Endothelial cell of umbilical vein (primary cell): Measurements from ENCODE around the gene CNTN1. TPM values are rescaled to one million over a fixed set of nuclear protein-coding genes. Genes with fewer than 3 reads are reported as not detected.

Experiments
- BruUV-seq: library from RNA; stranded (reverse); fragments of 400-500 nt; replicated peaks from 2 replicates; lab custom pipeline; 2021; lab: Mats Ljungman, UMichigan
- CTCF ChIA-PET: fragments of 300-600, 350-600 bp; sonication (Branson Sonifier 250); formaldehyde crosslinking; loops from one replicate; lab custom pipeline; 2021; ENCODE audit warnings: antibody characterized with exemption, inconsistent platforms; lab: Charles Lee
- POLR2A ChIA-PET: fragments of 300-600, 350-600 bp; sonication (Branson Sonifier 250); formaldehyde crosslinking; loops from one replicate; lab custom pipeline; 2021; ENCODE audit warnings: antibody characterized with exemption, inconsistent platforms; lab: Charles Lee
- DNase-seq: peaks from one replicate; pipeline ENCODE4 v3.0.0-alpha.2; 2011; ENCODE audit warnings: low read depth, low spot score
- FAIRE-seq: peaks from 2 replicates; lab custom pipeline; 2011; peaks lifted over from hg19 to GRCh38; lab: Jason Lieb, UNC
- H2AFZ ChIP-seq: 2 replicates; pipeline ENCODE4 v1.6.0; 2012; ENCODE audit warnings: low read depth, low read length, control low read depth, inconsistent platforms
- H3K27ac ChIP-seq: 2 replicates; pipeline ENCODE4 v1.5.1; 2011; ENCODE audit warnings: low read depth, mild to moderate bottlenecking, control low read depth, low read length, moderate library complexity; ENCODE audit not compliant: insufficient read depth
- H3K27me3 ChIP-seq, 2 experiments: 2 replicates each; pipeline versions ENCODE4 v1.6.0 to v1.6.1; 2011; ENCODE audit warnings: low read length in 2 of 2, mixed read lengths in 1 of 2; ENCODE audit not compliant: control insufficient read depth in 2 of 2, insufficient read depth in 2 of 2
- H3K36me3 ChIP-seq, 2 experiments: 2 replicates in 1 of 2; 3 replicates in 1 of 2; pipeline ENCODE4 v1.5.1; 2011; ENCODE audit warnings: low read length in 2 of 2, mild to moderate bottlenecking in 1 of 2, moderate library complexity in 1 of 2; ENCODE audit not compliant: control insufficient read depth in 2 of 2, insufficient read depth in 2 of 2; ENCODE audit errors: extremely low read depth in 1 of 2
- H3K4me1 ChIP-seq: 3 replicates; pipeline ENCODE4 v1.5.1; 2011; ENCODE audit warnings: mild to moderate bottlenecking, low read length; ENCODE audit not compliant: control insufficient read depth, insufficient read depth; ENCODE audit errors: extremely low read depth
- H3K4me2 ChIP-seq: 2 replicates; pipeline ENCODE4 v1.6.1; 2011; ENCODE audit warnings: low read length, control low read depth, mixed read lengths; ENCODE audit not compliant: insufficient read depth
- H3K4me3 ChIP-seq, 3 experiments: fragments of 200-600 bp in 1 of 3; sonication (generic), shearing (Covaris generic) in 1 of 3; replicated peaks in 1 of 3; 2 replicates each; pipeline ENCODE4 v1.5.1; 2011 to 2016; ENCODE audit warnings: control low read depth in 3 of 3, low read length in 3 of 3, mild to moderate bottlenecking in 2 of 3, inconsistent platforms in 1 of 3, low read depth in 1 of 3, moderate library complexity in 1 of 3; ENCODE audit not compliant: insufficient read depth in 1 of 3
- H3K79me2 ChIP-seq: 2 replicates; pipeline ENCODE4 v1.6.0; 2012; ENCODE audit warnings: low read length, inconsistent platforms; ENCODE audit not compliant: control insufficient read depth, insufficient read depth
- H3K9ac ChIP-seq: replicated peaks from 2 replicates; pipeline ENCODE3; 2011; ENCODE audit warnings: low read length, control low read depth; ENCODE audit not compliant: insufficient read depth; ENCODE audit errors: extremely low read depth
- H3K9me1 ChIP-seq: replicated peaks from 3 replicates; pipeline ENCODE4 v1.6.0; 2011; ENCODE audit warnings: mild to moderate bottlenecking, low read length; ENCODE audit not compliant: control insufficient read depth, insufficient read depth; ENCODE audit errors: extremely low read depth
- H3K9me3 ChIP-seq: replicated peaks from 2 replicates; pipeline ENCODE4 v1.5.1; 2012; ENCODE audit warnings: low read length, inconsistent platforms; ENCODE audit not compliant: control insufficient read depth, insufficient read depth
- H4K20me1 ChIP-seq: replicated peaks from 2 replicates; pipeline ENCODE3; 2011; ENCODE audit warnings: mild to moderate bottlenecking, low read length; ENCODE audit not compliant: control insufficient read depth, insufficient read depth; ENCODE audit errors: extremely low read depth
- CTCF ChIP-seq, 2 donors: IDR thresholded peaks; 1 replicate in 1 of 2; 2 replicates in 1 of 2; pipeline ENCODE4 v1.5.1; 2011; ENCODE audit warnings: low read length in 2 of 2, mild to moderate bottlenecking in 2 of 2, moderate library complexity in 2 of 2, control low read depth in 1 of 2, inconsistent platforms in 1 of 2, low read depth in 1 of 2; ENCODE audit not compliant: insufficient read depth in 1 of 2; ENCODE audit errors: extremely low read depth in 1 of 2
- EZH2 ChIP-seq: IDR thresholded peaks from 2 replicates; pipeline ENCODE4 v1.6.1; 2012; ENCODE audit warnings: borderline replicate concordance, low read depth, mild to moderate bottlenecking, moderate library complexity, low read length, inconsistent platforms; ENCODE audit not compliant: severe bottlenecking
- FOS ChIP-seq: IDR thresholded peaks from 2 replicates; pipeline ENCODE4 v1.6.1; 2011; ENCODE audit warnings: mild to moderate bottlenecking, low read length, moderate library complexity, borderline replicate concordance; ENCODE audit not compliant: insufficient read depth
- GATA2 ChIP-seq: IDR thresholded peaks from 2 replicates; pipeline ENCODE4 v1.7.0; 2011; ENCODE audit warnings: low read depth, mild to moderate bottlenecking, moderate library complexity, mixed read lengths, low read length; ENCODE audit not compliant: insufficient read length, insufficient read depth
- JUN ChIP-seq: IDR thresholded peaks from 2 replicates; pipeline ENCODE4 v1.6.1; 2011; ENCODE audit warnings: borderline replicate concordance, low read depth; ENCODE audit not compliant: insufficient read length, insufficient read depth
- MAX ChIP-seq: IDR thresholded peaks from 2 replicates; pipeline ENCODE4 v1.6.1; 2011; ENCODE audit not compliant: insufficient read depth, insufficient read length
- MYC ChIP-seq: IDR thresholded peaks from one replicate; pipeline ENCODE4 v1.6.1; 2011; ENCODE audit warnings: mild to moderate bottlenecking, low read depth, low read length
- POLR2A ChIP-seq: IDR thresholded peaks from 2 replicates; pipeline ENCODE4 v1.6.1; 2012; ENCODE audit warnings: low read depth, mild to moderate bottlenecking, control low read depth, low read length
- POLR2AphosphoS5 ChIP-seq: IDR thresholded peaks from 2 replicates; pipeline ENCODE4 v1.6.1; 2012; ENCODE audit warnings: low read depth, mild to moderate bottlenecking, control low read depth, low read length, moderate library complexity; ENCODE audit not compliant: insufficient read depth
- dilution Hi-C: fragments of 300-500 bp; cut with MboI; formaldehyde crosslinking; loops from one replicate; pipeline ENCODE4 v1.15.0; 2019; ENCODE audit warnings: low sequenced_read_pairs; ENCODE audit not compliant: extremely low pct_ligation_motif_present
- intact Hi-C: fragments of 100-400 bp; cut with micrococcal nuclease; formaldehyde crosslinking; loops from one replicate; pipeline ENCODE4 v1.10.0; 2022
- polyA plus RNA-seq, 4 experiments: library from polyadenylated mRNA; depleted of rRNA in 3 of 4; stranded (reverse) in 3 of 4; unstranded in 1 of 4; fragments of >200 nt; gene quantifications; 2 replicates each; pipeline versions ENCODE4 v1.2.1 to v1.2.3, GENCODE V29; 2011 to 2012; ENCODE audit warnings: missing spikeins in 1 of 4
- total RNA-seq: library from RNA; stranded (reverse); gene quantifications from 2 replicates; pipeline ENCODE4 v1.2.3, GENCODE V29; 2021

Gene CNTN1
- total and polyA plus RNA-seq, 2 donors (not counting 3 experiments of a cell fraction or from before 2014, with no cell fraction given), result 0.07 TPM; not detected in 1

GRCh38 chr12:40643976-40644375, 48.3 kb upstream of the CNTN1 start:
- Histone ChIP-seq H3K79me2 (no peaks in the 10 kb centered on the region), H3K4me2 (no peak overlapping the region), H4K20me1 (no peaks in the 10 kb centered on the region), H3K9ac (no peak overlapping the region), H3K27ac (no peak overlapping the region), H3K27me3 (no peaks in the 10 kb centered on the region), H3K4me3 (no peak overlapping the region), H3K4me1 (no peaks in the 10 kb centered on the region), H2AFZ (no peak overlapping the region), H3K9me3 (no peaks in the 10 kb centered on the region), H3K9me1 (no peaks in the 10 kb centered on the region), H3K36me3 (no peaks in the 10 kb centered on the region)
- dilution Hi-C loops (no loop called here), intact Hi-C loops (no loop called here)
- BruUV-seq, result no TSS peak
- TF ChIP-seq MAX (no peak), POLR2A (no peak), EZH2 (no peak), CTCF (IDR thresholded peaks at IDR 0.05; ENCODE audit: extremely low read depth in 1 of 2, insufficient read depth in 1 of 2, low read depth in 1 of 2, low read length in 2 of 2) (no peak), POLR2AphosphoS5 (no peak), GATA2 (no peak), MYC (no peak), JUN (no peak), FOS (no peak)
- ChIA-PET CTCF (no interaction called here), POLR2A (no interaction called here)
- DNase-seq (no peak), FAIRE-seq (no peak)
